ENCODE results near the gene LRRC37A3.
"Not testable (repeated sequence)": the region's sequence is repeated elsewhere in the genome, so short reads cannot be mapped to it uniquely, and the experiment has no call there.

LRRC37A3 gene

DNA sequence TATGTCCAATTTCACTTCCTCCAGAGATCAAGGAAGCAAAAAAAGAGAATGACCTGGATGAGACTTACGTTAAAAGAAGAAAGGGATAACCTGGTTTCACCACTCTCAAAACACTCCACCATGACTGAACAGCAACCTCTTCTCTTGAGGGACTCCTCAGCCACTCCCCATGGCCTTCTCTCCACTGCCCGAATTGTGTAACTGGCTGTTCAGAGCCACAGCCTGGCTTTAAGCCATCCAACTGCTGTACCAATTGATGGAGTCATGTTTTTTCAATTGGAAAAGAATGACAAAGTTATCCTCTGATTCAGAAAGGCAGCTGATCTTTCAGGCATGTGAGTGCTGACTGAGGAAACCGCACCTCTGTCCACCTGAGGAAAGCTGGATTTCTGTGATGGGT, 85.2 kb downstream of the LRRC37A3 start:
- DNase-seq (ENCODE audit: low spot score): peak; percentile 55

DNA sequence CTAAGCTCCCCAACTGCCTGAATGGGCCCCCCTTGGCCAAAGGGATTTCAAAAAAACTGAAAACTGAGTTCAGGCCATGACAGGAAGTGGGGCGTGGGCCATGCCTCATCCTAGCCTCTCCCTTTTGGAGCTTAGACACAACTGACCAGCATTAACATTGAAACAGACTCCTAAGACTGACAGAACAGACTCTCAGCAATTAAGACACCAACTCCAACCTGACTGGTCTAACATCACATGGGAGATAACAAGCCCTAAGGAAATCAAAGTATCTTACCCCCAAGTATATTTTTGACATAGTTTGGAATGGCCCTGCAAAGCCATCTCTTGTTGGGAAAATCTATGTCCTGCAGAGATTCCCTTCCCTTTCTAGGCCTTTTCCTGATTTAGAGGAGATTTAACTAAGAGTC, 88.6 kb downstream of the LRRC37A3 start:
- not testable (repeated sequence) for DNase-seq (ENCODE audit: low spot score)

DNA sequence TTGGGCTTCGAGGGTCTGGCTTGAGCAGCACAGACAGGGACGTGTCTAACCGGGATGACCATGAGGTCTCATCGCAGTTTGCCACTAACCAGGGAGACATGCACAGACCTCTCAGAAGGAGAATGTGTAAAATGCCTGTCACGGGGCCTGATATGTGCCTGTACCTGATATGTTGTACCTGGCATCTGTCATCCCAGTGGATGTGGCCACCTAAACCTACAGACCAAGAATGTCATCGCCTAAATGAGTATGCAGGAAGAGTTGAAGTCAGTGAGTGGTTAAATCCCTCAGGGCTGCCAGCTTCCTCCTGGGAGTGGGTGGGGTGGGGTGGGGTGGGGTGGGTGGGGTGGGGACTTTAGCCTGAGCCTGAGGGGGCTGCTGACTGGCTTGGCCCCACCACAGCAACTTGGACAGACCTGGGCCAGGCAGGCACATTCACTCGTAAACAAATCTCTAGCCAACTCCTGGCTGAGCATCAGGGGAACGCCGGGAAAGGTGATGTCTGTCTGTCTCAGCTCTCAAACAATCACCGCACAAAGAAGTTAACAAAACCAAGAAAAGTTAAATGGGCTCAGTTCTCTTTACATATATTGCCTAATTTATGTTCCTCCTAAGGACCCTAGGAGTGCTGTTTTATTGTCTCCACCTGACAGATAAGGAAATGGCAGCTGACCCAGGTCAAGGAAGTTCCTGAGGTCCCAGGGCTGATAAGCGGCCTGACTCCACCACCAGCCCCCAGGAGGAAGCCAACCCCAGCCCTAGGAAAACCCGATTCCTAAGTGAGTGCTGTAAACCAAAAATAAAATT, 89.3 kb downstream of the LRRC37A3 start:
- not testable (repeated sequence) for DNase-seq (ENCODE audit: low spot score)

DNA sequence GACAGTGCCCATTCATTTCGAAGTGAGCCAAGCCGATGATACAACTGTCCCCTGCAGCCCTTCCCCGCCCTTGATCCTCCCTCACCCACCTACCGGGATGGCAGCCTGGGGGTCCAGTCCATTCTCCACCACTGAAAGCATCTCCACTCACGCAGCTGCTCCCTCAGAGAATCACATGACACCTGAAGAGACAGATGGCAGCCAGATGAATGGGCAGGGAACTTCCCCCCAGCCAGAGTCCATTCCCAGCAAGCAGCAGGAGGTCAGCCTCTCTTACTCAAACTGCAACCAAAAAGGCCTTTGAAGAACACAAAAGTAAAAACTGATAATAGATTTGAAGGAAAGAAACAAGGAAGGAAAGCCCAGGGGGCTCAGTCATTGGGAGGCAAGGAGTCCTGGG, 90.2 kb downstream of the LRRC37A3 start:
- not testable (repeated sequence) for DNase-seq (ENCODE audit: low spot score)

DNA sequence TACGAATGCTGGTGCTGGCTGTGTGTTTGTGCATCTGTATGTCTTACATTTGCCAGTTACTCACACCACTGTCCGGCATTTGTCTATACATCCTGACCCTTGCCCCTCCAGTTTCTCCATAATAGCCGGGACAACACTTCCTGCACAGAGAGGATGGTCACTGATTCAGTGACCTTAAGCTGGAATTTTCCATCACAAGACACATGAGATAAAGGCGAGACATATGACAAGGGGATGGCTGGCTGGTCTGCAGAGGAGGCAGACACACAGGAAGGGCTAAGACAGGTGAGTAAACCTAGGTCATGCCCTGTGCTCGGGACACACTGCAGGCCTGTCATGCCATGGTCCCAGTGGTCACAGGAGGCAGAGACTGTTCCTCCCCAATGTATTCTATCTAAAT, 100.4 kb downstream of the LRRC37A3 start:
- DNase-seq (ENCODE audit: low spot score): not testable (repeated sequence)

DNA sequence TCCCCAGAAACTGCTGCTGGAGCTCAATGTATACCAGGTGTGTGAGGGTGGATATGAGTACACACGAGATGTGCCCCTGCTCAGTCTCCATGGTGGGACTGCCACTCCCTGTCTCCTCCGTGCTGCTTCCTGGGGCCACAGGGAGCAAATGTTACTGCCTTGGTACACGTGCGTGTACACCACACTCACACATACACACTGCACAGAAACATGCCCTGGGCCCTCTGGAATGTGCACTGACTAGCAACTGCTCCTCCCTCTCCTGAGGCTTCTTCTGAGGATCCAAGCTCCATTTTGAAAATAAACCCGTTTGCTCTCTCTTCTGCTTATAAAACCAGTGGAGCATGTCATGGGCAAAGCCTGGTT, 103.5 kb downstream of the LRRC37A3 start:
- DNase-seq (ENCODE audit: low spot score): not testable (repeated sequence)

DNA sequence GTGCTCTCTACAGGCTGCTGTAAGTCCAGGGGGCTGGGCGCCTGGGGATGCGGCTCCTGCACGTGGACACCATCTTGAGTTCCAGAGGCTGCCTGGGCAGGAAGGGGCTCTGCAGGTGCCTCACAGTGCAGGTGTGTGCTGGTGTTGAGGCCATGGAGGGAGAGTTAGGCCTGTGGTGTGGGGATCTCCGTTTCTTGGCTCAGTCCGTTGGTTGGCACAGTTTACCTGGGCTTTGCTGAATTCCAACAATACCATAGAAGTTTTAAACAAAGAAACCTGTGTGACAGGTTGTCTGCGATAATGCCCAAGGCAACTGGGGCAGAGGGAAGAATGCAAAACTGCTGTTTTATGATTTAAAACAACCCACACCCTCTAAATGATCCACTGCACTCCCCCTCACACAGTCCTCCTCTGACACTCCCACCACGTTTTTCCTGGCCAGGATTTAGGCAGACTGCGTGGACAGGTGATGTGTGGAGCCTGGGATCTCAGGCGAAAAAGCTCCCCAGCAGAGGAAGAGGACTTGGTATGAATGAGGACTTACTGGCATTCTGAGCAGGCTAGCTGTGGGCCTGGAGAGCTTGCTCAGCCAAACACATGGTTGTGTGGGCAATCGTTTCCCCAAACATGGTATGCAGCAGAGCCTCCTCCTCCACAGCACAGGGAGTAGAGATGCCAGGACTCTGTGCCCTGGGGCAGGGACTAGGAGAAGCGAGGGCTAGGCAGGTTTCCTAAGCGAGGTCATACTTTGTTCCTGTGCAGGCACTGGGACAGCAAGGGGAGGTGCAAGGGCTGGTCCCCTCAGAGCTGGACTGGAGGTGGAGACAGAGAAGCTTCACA, 104.1 kb downstream of the LRRC37A3 start:
- not testable (repeated sequence) for DNase-seq (ENCODE audit: low spot score)

DNA sequence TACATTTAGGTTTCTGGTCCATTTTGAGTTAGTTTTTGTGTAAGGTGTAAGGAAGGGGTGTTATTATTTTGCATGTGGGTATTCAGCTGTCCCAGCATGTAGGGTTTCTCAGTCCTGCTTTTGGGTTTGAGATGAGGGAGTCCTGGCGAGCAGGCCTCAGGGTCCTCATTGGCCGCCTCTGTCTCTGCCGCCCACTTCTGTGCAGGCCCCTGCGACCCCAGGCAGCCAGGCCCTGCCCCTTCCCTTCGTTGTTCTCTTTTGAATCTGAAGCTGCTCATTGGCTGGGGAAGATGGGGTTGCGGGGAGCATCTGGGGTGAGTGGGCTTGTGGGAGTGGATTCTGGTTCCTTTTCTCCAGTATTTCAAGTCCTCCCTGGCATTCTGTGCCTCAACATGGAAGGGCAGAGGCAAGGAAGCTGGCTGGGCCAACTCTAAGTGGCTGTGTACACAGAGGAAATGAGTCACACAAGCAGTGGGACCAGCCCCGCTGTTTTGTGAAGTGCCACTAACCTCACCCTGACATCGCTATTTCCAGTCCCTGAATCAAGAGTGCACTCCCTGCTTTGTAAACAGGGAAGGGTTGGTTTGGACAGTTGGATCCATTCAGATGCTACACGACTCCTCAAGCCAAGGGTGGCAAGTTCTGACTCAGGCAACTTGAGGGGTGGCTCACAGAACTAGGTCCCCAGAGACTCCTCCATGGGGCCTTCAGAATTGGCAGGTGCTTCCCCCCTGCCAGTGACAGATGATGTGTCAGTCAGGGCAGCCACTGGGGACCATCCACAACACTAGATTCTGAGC, 110.9 kb downstream of the LRRC37A3 start:
- DNase-seq (ENCODE audit: low spot score): peak; percentile 68

All from AG08396 (cell line).